Measurements from ENCODE around the gene EEIG1. TPM values are rescaled to one million over a fixed set of nuclear protein-coding genes. Genes with fewer than 3 reads are reported as not detected.

EEIG1 gene
- total and polyA plus RNA-seq, 4 experiments from 2014 or later = 95.4 to 550 (median 361) TPM

Other genes starting within 250 kb of the EEIG1 start
- 10 to 100 TPM; 14.3 to 18.4 TPM for gene TOR2A, start 245.7 kb downstream of the EEIG1 start, total RNA-seq
- gene TOR2A, start 245.7 kb downstream of the EEIG1 start, polyA plus RNA-seq = 10 to 100 TPM; 23.2 to 27.1 TPM
- gene SH2D3C, start 202.3 kb downstream of the EEIG1 start, total RNA-seq = 10 to 100 TPM; 43.4 to 48.6 TPM
- 10 to 100 TPM in 1 of 2 donors, 1 to 10 TPM in 1; 8.7 to 51.5 TPM for gene SH2D3C, start 202.3 kb downstream of the EEIG1 start, polyA plus RNA-seq
- gene CDK9, start 195.0 kb downstream of the EEIG1 start, total RNA-seq = 100 to 1,000 TPM; 127 to 138 TPM
- gene CDK9, start 195.0 kb downstream of the EEIG1 start, polyA plus RNA-seq = 10 to 100 TPM; 35.4 to 63.6 TPM
- gene FPGS, start 178.1 kb downstream of the EEIG1 start, total RNA-seq = 100 to 1,000 TPM; 100 to 101 TPM
- 10 to 100 TPM; 49.4 to 54.6 TPM for gene FPGS, start 178.1 kb downstream of the EEIG1 start, polyA plus RNA-seq
- gene ENG, start 126.3 kb downstream of the EEIG1 start, total RNA-seq = 10 to 100 TPM; 13.7 to 13.8 TPM
- gene ENG, start 126.3 kb downstream of the EEIG1 start, polyA plus RNA-seq = 1 to 10 TPM; 2.0 to 4.2 TPM
- 10 to 100 TPM; 58.1 to 62.7 TPM for gene AK1, start 103.3 kb downstream of the EEIG1 start, total RNA-seq
- gene AK1, start 103.3 kb downstream of the EEIG1 start, polyA plus RNA-seq = under 1 TPM in 1 of 2 donors, not detected in 1; 0.53 TPM
- 100 to 1,000 TPM; 125 to 127 TPM for gene ST6GALNAC6, start 81.4 kb downstream of the EEIG1 start, total RNA-seq
- 10 to 100 TPM; 45.2 to 45.6 TPM for gene ST6GALNAC6, start 81.4 kb downstream of the EEIG1 start, polyA plus RNA-seq
- 10 to 100 TPM; 35.7 to 38.1 TPM for gene ST6GALNAC4, start 63.9 kb downstream of the EEIG1 start, total RNA-seq
- gene ST6GALNAC4, start 63.9 kb downstream of the EEIG1 start, polyA plus RNA-seq = 10 to 100 TPM; 10.2 to 18.5 TPM
- gene PIP5KL1, start 50.2 kb downstream of the EEIG1 start, total RNA-seq = 1 to 10 TPM in 1 of 2 experiments, under 1 TPM in 1; 0.72 to 1.8 TPM
- gene PIP5KL1, start 50.2 kb downstream of the EEIG1 start, polyA plus RNA-seq = under 1 TPM; 0.26 to 0.79 TPM
- 10 to 100 TPM; 37.0 to 39.7 TPM for gene DPM2, start 43.1 kb downstream of the EEIG1 start, total RNA-seq
- 10 to 100 TPM; 41.0 to 43.1 TPM for gene DPM2, start 43.1 kb downstream of the EEIG1 start, polyA plus RNA-seq
- gene NAIF1, start 86.3 kb upstream of the EEIG1 start, total RNA-seq = 10 to 100 TPM; 13.3 to 13.8 TPM
- gene NAIF1, start 86.3 kb upstream of the EEIG1 start, polyA plus RNA-seq = 10 to 100 TPM; 11.3 to 15.2 TPM
- 10 to 100 TPM; 22.0 to 26.9 TPM for gene SLC25A25, start 87.2 kb upstream of the EEIG1 start, total RNA-seq
- 10 to 100 TPM; 13.4 to 17.6 TPM for gene SLC25A25, start 87.2 kb upstream of the EEIG1 start, polyA plus RNA-seq
- gene PTGES2, start 146.7 kb upstream of the EEIG1 start, total RNA-seq = 10 to 100 TPM; 51.8 to 57.9 TPM
- gene PTGES2, start 146.7 kb upstream of the EEIG1 start, polyA plus RNA-seq = 10 to 100 TPM; 47.5 to 48.8 TPM
- gene LCN2, start 168.5 kb upstream of the EEIG1 start, total RNA-seq = not detected
- not detected for gene LCN2, start 168.5 kb upstream of the EEIG1 start, polyA plus RNA-seq
- 10 to 100 TPM; 47.8 to 50.5 TPM for gene BBLN, start 179.3 kb upstream of the EEIG1 start, total RNA-seq
- gene BBLN, start 179.3 kb upstream of the EEIG1 start, polyA plus RNA-seq = 100 to 1,000 TPM; 110 to 136 TPM
- gene CIZ1, start 210.6 kb upstream of the EEIG1 start, total RNA-seq = 100 to 1,000 TPM; 156 to 165 TPM
- gene CIZ1, start 210.6 kb upstream of the EEIG1 start, polyA plus RNA-seq = 10 to 100 TPM in 1 of 2 donors, 1 to 10 TPM in 1; 3.1 to 38.9 TPM
- gene DNM1, start 222.4 kb upstream of the EEIG1 start, total RNA-seq = 1 to 10 TPM; 1.4 to 2.2 TPM
- gene DNM1, start 222.4 kb upstream of the EEIG1 start, polyA plus RNA-seq = not detected

All from CD4-positive, alpha-beta memory T cell (primary cell).